Measurements from ENCODE around the gene MCU.

The MCU gene

DNA sequence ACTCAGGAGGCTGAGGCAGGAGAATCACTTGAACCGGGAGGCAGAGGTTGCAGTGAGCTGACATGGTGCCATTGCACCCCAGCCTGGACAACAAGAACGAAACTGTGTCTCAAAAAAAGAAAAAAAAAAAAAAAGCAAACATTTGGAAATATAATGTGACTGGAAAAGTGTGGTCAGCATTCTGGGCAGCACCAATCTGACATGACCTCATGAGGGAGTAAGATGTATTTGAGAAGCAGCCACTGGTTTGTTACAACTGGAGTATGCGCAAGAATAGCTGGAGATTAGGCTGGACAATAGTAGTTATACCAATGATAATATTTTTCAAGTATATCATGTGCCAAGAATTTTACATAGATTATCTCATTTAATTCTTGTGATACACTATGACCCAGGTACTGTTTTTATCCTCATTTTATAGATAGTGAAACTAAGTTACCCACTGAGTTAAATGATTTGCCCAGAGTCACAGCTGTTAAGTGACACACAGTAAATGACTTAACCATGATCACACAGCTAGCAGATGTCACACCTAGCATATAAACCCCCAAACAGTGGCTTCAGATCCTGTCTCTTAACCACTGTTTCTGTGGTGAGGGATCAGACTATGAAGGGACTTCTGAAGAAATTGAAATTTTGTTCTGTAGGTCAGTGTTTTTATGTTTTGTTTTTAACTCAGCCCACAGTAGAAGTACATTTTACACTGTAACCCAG, 11.1 kb downstream of the MCU start:
- Histone ChIP-seq H3K27ac (ENCODE audit: low read depth, low read length) (no peak overlapping the region), H3K4me1 (ENCODE audit: control insufficient read depth, insufficient read depth, low read length) (no peaks in the 10 kb centered on the region), H3K4me3 (ENCODE audit: low read depth, low read length) (no peak overlapping the region), H3K27me3 (ENCODE audit: control insufficient read depth, insufficient read depth, low read length) (no peaks in the 10 kb centered on the region), H3K36me3 (ENCODE audit: control insufficient read depth, insufficient read depth, low read length) (no peaks in the 10 kb centered on the region), H3K9me3 (ENCODE audit: control insufficient read depth, insufficient read depth, low read depth, low read length) (no peaks in the 10 kb centered on the region), H3K9ac (ENCODE audit: low read length) (no peak overlapping the region)

DNA sequence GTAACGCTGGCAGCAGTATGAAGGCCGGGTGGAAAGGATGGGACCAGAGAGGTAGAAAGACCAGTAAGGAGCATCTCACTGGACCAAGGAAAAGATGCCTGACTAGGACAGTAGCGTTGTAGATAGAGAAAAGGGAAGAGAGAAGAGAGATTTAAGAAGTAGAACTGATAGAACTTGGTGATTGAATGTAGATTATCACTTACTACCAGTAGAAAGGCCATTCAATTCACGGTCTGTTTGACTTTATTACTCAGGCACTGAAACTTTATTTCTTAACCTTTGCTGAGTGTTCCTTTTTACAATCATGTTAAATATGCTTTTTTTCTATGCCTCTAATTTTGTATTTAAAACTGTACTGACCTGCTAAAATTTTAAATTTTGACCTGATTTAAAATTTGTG, 12.2 kb downstream of the MCU start:
- no peaks in the 10 kb centered on the region for H3K27me3 ChIP-seq (ENCODE audit: control insufficient read depth, insufficient read depth, low read length)
- no peak overlapping the region for H3K9ac ChIP-seq (ENCODE audit: low read length)
- H3K4me3 ChIP-seq (ENCODE audit: low read depth, low read length) = no peak overlapping the region
- no peaks in the 10 kb centered on the region for H3K9me3 ChIP-seq (ENCODE audit: control insufficient read depth, insufficient read depth, low read depth, low read length)
- H3K4me1 ChIP-seq (ENCODE audit: control insufficient read depth, insufficient read depth, low read length) = no peaks in the 10 kb centered on the region
- no peak overlapping the region for H3K27ac ChIP-seq (ENCODE audit: low read depth, low read length)
- no peaks in the 10 kb centered on the region for H3K36me3 ChIP-seq (ENCODE audit: control insufficient read depth, insufficient read depth, low read length)

DNA sequence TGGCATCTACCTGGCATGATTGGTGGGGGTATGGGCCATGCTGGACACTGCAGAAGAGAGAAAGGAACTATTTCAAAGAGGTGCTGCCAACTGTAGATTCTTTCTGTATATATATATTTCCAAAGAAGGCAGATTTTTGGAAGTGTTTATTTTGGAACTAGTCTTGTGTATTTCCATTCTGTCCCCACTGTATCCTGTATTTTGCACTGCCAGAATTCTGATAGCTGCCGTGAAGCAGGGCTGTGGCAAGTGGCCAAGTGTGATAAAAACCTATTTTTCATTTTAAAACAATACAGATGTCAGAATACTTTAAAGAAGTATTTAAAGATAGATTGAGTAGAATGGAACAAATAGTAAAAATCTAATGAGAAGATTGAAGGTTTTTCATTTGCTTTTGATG, 17.1 kb downstream of the MCU start:
- Histone ChIP-seq H3K27ac (ENCODE audit: low read depth, low read length) (no peak overlapping the region), H3K4me3 (ENCODE audit: low read depth, low read length) (no peak overlapping the region), H3K36me3 (ENCODE audit: control insufficient read depth, insufficient read depth, low read length) (no peaks in the 10 kb centered on the region), H3K9ac (ENCODE audit: low read length) (no peak overlapping the region), H3K4me1 (ENCODE audit: control insufficient read depth, insufficient read depth, low read length) (peaks cover 2% of the 10 kb centered on the region; the same call in 1 of the 2 replicates), H3K9me3 (ENCODE audit: control insufficient read depth, insufficient read depth, low read depth, low read length) (no peaks in the 10 kb centered on the region), H3K27me3 (ENCODE audit: control insufficient read depth, insufficient read depth, low read length) (no peaks in the 10 kb centered on the region)

DNA sequence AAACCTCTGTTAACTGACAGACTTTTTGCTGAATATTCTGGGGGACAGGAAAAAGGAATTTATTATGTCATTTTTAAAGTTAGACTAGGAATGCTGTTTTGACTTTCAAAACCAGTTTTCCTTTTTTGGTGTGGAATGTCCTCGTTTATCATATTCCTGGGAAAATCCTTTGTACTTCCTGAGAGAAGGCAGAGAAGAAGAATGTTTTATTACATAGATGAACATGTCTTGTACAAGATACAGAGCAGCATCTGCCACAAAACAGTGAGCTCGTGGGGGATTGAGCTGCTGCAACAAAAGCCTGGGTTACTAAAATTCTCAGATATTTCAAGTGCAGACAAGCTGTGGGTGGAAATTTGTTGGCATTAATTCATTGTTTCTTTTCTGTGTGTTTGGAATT, 20.2 kb downstream of the MCU start:
- Histone ChIP-seq H3K27me3 (ENCODE audit: control insufficient read depth, insufficient read depth, low read length) (no peaks in the 10 kb centered on the region), H3K4me1 (ENCODE audit: control insufficient read depth, insufficient read depth, low read length) (peaks cover 2% of the 10 kb centered on the region; the same call in 1 of the 2 replicates), H3K9ac (ENCODE audit: low read length) (no peak overlapping the region), H3K36me3 (ENCODE audit: control insufficient read depth, insufficient read depth, low read length) (peaks cover 15% of the 10 kb centered on the region), H3K4me3 (ENCODE audit: low read depth, low read length) (no peak overlapping the region), H3K9me3 (ENCODE audit: control insufficient read depth, insufficient read depth, low read depth, low read length) (no peaks in the 10 kb centered on the region), H3K27ac (ENCODE audit: low read depth, low read length) (peak overlapping the region; percentile 19; the same call in 1 of the 2 replicates)

DNA sequence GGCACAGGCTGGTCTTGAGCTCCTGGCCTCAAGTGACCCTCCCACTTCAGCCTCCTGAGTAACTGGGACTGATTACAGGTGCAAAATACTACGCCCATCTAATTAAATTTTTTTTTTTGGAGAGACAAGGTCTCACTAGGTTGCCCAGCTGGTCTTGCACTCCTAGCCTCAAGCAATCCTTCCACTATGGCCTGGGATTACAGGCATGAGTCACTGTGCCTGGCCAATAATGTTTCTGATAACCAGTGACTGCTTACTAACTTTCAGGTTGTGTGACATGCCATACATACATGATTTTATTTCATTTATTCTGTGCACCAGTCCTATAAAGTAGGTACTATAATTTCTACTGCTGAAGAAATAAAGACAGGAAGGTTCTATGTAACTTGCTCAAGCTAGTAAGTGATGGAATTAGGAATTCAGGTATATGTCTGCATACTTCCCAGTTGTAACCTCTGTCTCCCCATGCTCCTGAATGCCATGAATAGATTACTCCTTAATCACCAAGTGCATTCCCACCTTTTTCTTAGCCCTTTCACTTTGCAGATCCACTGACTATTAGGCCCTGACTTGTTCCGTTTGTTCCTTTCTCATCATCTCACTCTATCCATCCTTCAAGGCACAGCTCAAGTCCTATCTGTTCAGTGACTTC, 28.1 kb downstream of the MCU start:
- H3K4me3 ChIP-seq (ENCODE audit: low read depth, low read length) = no peak overlapping the region
- peaks cover 13% of the 10 kb centered on the region for H3K36me3 ChIP-seq (ENCODE audit: control insufficient read depth, insufficient read depth, low read length)
- no peaks in the 10 kb centered on the region for H3K27me3 ChIP-seq (ENCODE audit: control insufficient read depth, insufficient read depth, low read length)
- H3K9ac ChIP-seq (ENCODE audit: low read length) = no peak overlapping the region
- H3K27ac ChIP-seq (ENCODE audit: low read depth, low read length) = no peak overlapping the region
- H3K4me1 ChIP-seq (ENCODE audit: control insufficient read depth, insufficient read depth, low read length) = peaks cover 9% of the 10 kb centered on the region
- H3K9me3 ChIP-seq (ENCODE audit: control insufficient read depth, insufficient read depth, low read depth, low read length) = no peaks in the 10 kb centered on the region

DNA sequence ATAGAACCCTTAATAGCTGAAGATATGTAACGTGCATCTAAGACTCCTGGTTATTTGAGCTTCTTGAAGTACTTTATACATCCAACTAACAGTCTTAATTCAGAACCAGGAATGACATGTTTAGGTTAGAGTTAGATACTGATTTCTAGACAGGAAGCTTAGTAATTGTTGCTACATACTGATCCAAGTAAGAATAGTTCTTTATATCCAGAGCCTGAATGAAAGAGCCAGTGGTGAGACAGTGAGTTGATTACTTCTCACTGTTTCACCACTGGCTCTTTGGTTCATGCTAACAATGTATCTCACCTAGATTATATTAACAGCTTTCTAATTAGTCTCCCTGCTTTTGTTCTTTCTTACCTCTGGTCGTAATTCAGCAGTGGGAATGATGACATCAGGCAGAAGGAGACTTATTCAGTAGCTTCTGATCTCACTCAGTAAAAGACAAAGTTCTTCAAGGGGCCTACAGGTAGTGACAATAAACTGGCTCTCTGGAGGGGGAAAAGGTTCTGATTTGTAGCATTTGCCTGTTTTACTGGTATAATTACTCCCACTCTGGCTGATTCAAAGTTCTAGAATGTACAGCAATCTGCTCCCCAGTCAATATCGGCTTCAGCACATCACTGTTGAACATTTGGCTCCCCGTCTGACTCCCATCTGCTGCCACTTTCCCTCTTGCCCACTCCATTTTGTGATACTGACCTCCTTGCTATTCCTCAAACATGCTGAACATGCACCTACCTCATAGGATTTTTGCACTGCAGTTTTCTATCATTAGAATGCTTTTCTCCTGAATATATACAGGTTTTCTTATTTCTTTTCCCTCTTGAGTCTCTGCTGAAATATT, 29.1 kb downstream of the MCU start:
- Histone ChIP-seq H3K27me3 (ENCODE audit: control insufficient read depth, insufficient read depth, low read length) (no peaks in the 10 kb centered on the region), H3K36me3 (ENCODE audit: control insufficient read depth, insufficient read depth, low read length) (peaks cover 4% of the 10 kb centered on the region; the same call in 1 of the 2 replicates), H3K27ac (ENCODE audit: low read depth, low read length) (no peak overlapping the region), H3K4me3 (ENCODE audit: low read depth, low read length) (no peak overlapping the region), H3K9me3 (ENCODE audit: control insufficient read depth, insufficient read depth, low read depth, low read length) (no peaks in the 10 kb centered on the region), H3K9ac (ENCODE audit: low read length) (no peak overlapping the region), H3K4me1 (ENCODE audit: control insufficient read depth, insufficient read depth, low read length) (peaks cover 9% of the 10 kb centered on the region)

DNA sequence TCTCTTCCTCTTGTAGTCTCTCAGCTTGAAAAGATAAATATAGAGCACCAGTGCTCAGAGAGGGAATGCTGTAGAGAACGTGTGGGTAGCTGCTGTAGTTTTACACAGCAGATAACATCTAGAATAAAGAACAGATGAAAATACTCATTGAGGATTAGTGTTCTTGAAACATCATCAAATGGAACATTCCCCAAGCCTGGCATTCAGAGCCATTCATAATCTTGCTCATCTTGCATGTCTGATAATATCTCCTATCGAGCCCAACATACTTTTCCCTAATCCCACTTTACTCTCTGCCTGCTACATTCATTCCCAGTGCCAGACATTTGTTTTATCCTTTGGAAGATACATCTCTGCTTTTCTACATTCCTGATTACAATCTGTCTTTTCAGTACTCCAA, 35.2 kb downstream of the MCU start:
- H3K4me3 ChIP-seq (ENCODE audit: low read depth, low read length) = no peak overlapping the region
- H3K36me3 ChIP-seq (ENCODE audit: control insufficient read depth, insufficient read depth, low read length) = no peaks in the 10 kb centered on the region
- no peak overlapping the region for H3K27ac ChIP-seq (ENCODE audit: low read depth, low read length)
- no peak overlapping the region for H3K9ac ChIP-seq (ENCODE audit: low read length)
- H3K4me1 ChIP-seq (ENCODE audit: control insufficient read depth, insufficient read depth, low read length) = no peaks in the 10 kb centered on the region
- H3K9me3 ChIP-seq (ENCODE audit: control insufficient read depth, insufficient read depth, low read depth, low read length) = no peaks in the 10 kb centered on the region
- no peaks in the 10 kb centered on the region for H3K27me3 ChIP-seq (ENCODE audit: control insufficient read depth, insufficient read depth, low read length)

DNA sequence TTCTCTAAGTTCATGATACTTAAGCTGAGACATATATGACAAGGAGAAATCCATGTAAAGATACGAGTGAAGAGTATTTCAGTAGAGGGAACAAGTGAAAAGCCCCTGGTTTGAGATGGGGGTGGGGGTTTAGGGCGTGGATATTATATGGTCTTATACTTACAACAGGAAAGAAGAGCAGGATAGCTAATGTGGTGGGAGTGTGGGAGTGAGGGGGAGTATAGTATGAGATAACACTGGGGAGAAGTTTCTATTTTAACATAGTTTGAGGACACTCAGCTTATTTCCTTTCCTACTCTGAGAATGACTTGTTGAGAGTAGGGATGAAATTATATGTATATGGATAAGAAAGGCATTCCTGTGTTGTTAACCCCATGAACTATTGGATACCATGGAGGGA, 36.5 kb downstream of the MCU start:
- Histone ChIP-seq H3K27ac (ENCODE audit: low read depth, low read length) (no peak overlapping the region), H3K4me1 (ENCODE audit: control insufficient read depth, insufficient read depth, low read length) (no peaks in the 10 kb centered on the region), H3K9me3 (ENCODE audit: control insufficient read depth, insufficient read depth, low read depth, low read length) (no peaks in the 10 kb centered on the region), H3K9ac (ENCODE audit: low read length) (no peak overlapping the region), H3K36me3 (ENCODE audit: control insufficient read depth, insufficient read depth, low read length) (no peaks in the 10 kb centered on the region), H3K4me3 (ENCODE audit: low read depth, low read length) (no peak overlapping the region), H3K27me3 (ENCODE audit: control insufficient read depth, insufficient read depth, low read length) (no peaks in the 10 kb centered on the region)

DNA sequence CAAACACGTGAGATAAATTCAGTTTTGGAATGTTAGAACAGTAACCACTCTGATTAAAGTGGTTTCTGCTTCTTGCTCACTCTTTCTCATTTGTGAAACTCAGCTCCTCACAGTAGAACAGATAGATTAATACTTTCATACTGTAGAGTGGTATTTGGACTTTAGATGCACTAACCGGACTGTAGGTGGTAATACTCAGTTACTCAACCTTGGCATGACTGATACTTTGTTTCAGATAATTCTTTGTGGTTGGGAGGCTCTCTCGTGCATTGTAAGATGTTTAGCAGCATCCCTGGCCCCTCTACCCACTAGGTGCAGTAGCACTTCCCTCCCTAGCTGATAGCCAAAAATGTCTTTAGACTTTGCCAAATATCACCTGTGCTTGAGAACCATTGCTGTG, 37.6 kb downstream of the MCU start:
- Histone ChIP-seq H3K27me3 (ENCODE audit: control insufficient read depth, insufficient read depth, low read length) (no peaks in the 10 kb centered on the region), H3K4me3 (ENCODE audit: low read depth, low read length) (no peak overlapping the region), H3K36me3 (ENCODE audit: control insufficient read depth, insufficient read depth, low read length) (no peaks in the 10 kb centered on the region), H3K27ac (ENCODE audit: low read depth, low read length) (no peak overlapping the region), H3K9ac (ENCODE audit: low read length) (no peak overlapping the region), H3K9me3 (ENCODE audit: control insufficient read depth, insufficient read depth, low read depth, low read length) (no peaks in the 10 kb centered on the region), H3K4me1 (ENCODE audit: control insufficient read depth, insufficient read depth, low read length) (no peaks in the 10 kb centered on the region)

DNA sequence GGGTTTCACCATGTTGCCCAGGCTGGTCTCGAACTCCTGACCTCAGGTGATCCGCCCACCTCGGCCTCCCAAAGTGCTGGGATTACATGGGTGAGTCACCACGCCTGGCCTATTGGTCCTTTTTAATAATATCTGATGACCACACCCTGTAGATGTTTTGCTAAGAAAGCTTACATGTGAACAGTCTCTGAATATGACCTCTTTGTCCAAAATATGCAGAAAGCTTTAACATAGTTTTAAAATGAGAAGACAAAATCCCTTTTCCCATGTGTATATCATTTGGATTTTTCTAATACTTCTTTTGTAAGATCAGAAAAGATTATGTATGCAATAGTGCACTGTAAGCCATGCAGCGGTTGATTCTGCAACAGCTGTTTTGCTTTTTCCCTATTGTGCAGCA, 38.5 kb downstream of the MCU start:
- Histone ChIP-seq H3K4me1 (ENCODE audit: control insufficient read depth, insufficient read depth, low read length) (peaks cover 3% of the 10 kb centered on the region; the same call in 1 of the 2 replicates), H3K27ac (ENCODE audit: low read depth, low read length) (no peak overlapping the region), H3K9me3 (ENCODE audit: control insufficient read depth, insufficient read depth, low read depth, low read length) (no peaks in the 10 kb centered on the region), H3K4me3 (ENCODE audit: low read depth, low read length) (no peak overlapping the region), H3K27me3 (ENCODE audit: control insufficient read depth, insufficient read depth, low read length) (no peaks in the 10 kb centered on the region), H3K36me3 (ENCODE audit: control insufficient read depth, insufficient read depth, low read length) (no peaks in the 10 kb centered on the region), H3K9ac (ENCODE audit: low read length) (no peak overlapping the region)

DNA sequence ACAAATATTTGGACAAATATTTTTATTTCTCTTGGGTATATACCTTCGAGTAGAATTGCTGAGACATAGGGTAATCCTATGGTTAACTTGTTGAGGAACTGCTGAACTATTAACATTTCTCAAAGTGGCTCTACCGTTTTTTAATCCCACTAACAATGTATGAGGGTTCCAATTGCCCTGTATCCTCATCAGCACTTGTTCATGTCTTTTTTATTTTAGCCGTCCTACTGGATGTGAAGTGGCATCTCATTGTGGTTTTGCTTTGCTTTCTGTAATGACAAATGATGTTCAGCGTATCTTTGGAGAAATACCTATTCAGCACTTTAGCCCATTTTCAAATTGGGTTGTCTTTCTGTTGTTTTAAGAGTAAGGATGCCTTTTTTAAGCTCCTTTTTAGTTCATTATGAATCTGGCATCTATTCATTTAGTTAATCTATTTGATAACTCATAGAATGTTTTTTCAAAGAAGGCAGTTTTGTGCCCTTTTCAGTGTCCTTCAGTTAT, 40.0 kb downstream of the MCU start:
- Histone ChIP-seq H3K36me3 (ENCODE audit: control insufficient read depth, insufficient read depth, low read length) (no peaks in the 10 kb centered on the region), H3K4me1 (ENCODE audit: control insufficient read depth, insufficient read depth, low read length) (peaks cover 8% of the 10 kb centered on the region; the same call in 1 of the 2 replicates), H3K4me3 (ENCODE audit: low read depth, low read length) (no peak overlapping the region), H3K9me3 (ENCODE audit: control insufficient read depth, insufficient read depth, low read depth, low read length) (no peaks in the 10 kb centered on the region), H3K27me3 (ENCODE audit: control insufficient read depth, insufficient read depth, low read length) (no peaks in the 10 kb centered on the region), H3K27ac (ENCODE audit: low read depth, low read length) (no peak overlapping the region), H3K9ac (ENCODE audit: low read length) (no peak overlapping the region)

Data from HUES6 (cell line).